GM23338 (cell line): ENCODE data around the gene ADCY7. TPM values are rescaled to one million over a fixed set of nuclear protein-coding genes. Genes with fewer than 3 reads are reported as not detected.

Experiments
- ATAC-seq: fragments of 200-7000 bp; cut with Tn5 transposase; 3 replicates; pipeline ENCODE4 v1.9.1; 2020
- DNase-seq: peaks from one replicate; pipeline ENCODE4 v3.0.0-alpha.2; 2015; ENCODE audit warnings: low spot score
- H2AFZ ChIP-seq: fragments of 200-600 bp; sonication (generic); 2 replicates; pipeline ENCODE4 v1.8.0; 2016; ENCODE audit warnings: antibody characterized with exemption, mild to moderate bottlenecking, moderate library complexity
- H3F3A ChIP-seq: fragments of 200-600 bp; sonication (generic); replicated peaks from 2 replicates; pipeline ENCODE4 v1.8.0; 2017; ENCODE audit warnings: antibody characterized with exemption, mixed run types, low read depth
- H3K27ac ChIP-seq: fragments of 200-600 bp; sonication (generic); 2 replicates; pipeline ENCODE4 v1.6.1; 2016; ENCODE audit warnings: low read depth
- H3K27me3 ChIP-seq: fragments of 200-600 bp; sonication (generic); 2 replicates; pipeline ENCODE4 v1.8.0; 2016; ENCODE audit warnings: mild to moderate bottlenecking, mixed run types, moderate library complexity; ENCODE audit not compliant: insufficient read depth
- H3K36me3 ChIP-seq: fragments of 200-600 bp; sonication (generic); 2 replicates; pipeline ENCODE4 v1.8.0; 2016; ENCODE audit warnings: mild to moderate bottlenecking; ENCODE audit not compliant: insufficient read depth
- H3K4me1 ChIP-seq: fragments of 200-600 bp; sonication (generic); 2 replicates; pipeline ENCODE4 v1.8.0; 2016; ENCODE audit warnings: mild to moderate bottlenecking, moderate library complexity; ENCODE audit not compliant: insufficient read depth
- H3K4me2 ChIP-seq: fragments of 200-600 bp; sonication (generic); 2 replicates; pipeline ENCODE4 v1.7.1; 2017; ENCODE audit warnings: mixed run types
- H3K4me3 ChIP-seq: fragments of 200-600 bp; sonication (generic); 2 replicates; pipeline ENCODE4 v1.6.1; 2016; ENCODE audit warnings: mixed run types
- H3K79me2 ChIP-seq: fragments of 200-600 bp; sonication (generic); replicated peaks from 2 replicates; pipeline ENCODE4 v1.8.0; 2017; ENCODE audit warnings: mild to moderate bottlenecking; ENCODE audit not compliant: insufficient read depth
- H3K9me2 ChIP-seq: fragments of 200-600 bp; sonication (generic); 2 replicates; pipeline ENCODE4 v1.8.0; 2017; ENCODE audit not compliant: insufficient read depth
- H4K20me1 ChIP-seq: fragments of 200-600 bp; sonication (generic); replicated peaks from 2 replicates; pipeline ENCODE4 v1.8.0; 2017; ENCODE audit warnings: mild to moderate bottlenecking; ENCODE audit not compliant: insufficient read depth
- H3K27ac Mint-ChIP-seq: 2 replicates; pipeline ENCODE4 v1.8.0; 2020; ENCODE audit warnings: inconsistent platforms, mild to moderate bottlenecking, moderate library complexity, mixed read lengths
- H3K27me3 Mint-ChIP-seq: 3 replicates; pipeline ENCODE4 v1.8.0; 2022; ENCODE audit warnings: low read depth, mild to moderate bottlenecking, moderate library complexity, mixed read lengths, inconsistent platforms; ENCODE audit not compliant: insufficient read depth, poor library complexity
- H3K36me3 Mint-ChIP-seq: 3 replicates; pipeline ENCODE4 v1.8.0; 2021; ENCODE audit warnings: low read depth, mild to moderate bottlenecking, inconsistent platforms, moderate library complexity, mixed read lengths
- H3K4me1 Mint-ChIP-seq: 3 replicates; pipeline ENCODE4 v1.8.0; 2020; ENCODE audit warnings: mild to moderate bottlenecking, inconsistent platforms, mixed read lengths
- H3K4me3 Mint-ChIP-seq: 3 replicates; pipeline ENCODE4 v1.8.0; 2021; ENCODE audit warnings: moderate library complexity, mild to moderate bottlenecking, inconsistent platforms, mixed read lengths
- H3K9me3 Mint-ChIP-seq: 3 replicates; pipeline ENCODE4 v1.8.0; 2020; ENCODE audit warnings: moderate library complexity, mild to moderate bottlenecking, inconsistent platforms, mixed read lengths
- CREB1 ChIP-seq: fragments of 250-450 bp; sonication (Bioruptor Pico); IDR thresholded peaks from 2 replicates; pipeline ENCODE4 v1.5.0; 2020; ENCODE audit warnings: low read depth, mild to moderate bottlenecking, moderate library complexity
- CTCF ChIP-seq, 2 experiments: fragments of 200-600 bp in 1 of 2; sonication (generic) in 1 of 2; conservative IDR thresholded peaks; 2 replicates each; pipeline versions ENCODE4 v1.5.1 to v1.6.1; 2016 to 2017; ENCODE audit warnings: antibody characterized with exemption in 2 of 2, low read depth in 2 of 2, mild to moderate bottlenecking in 2 of 2, moderate library complexity in 1 of 2
- ETS1 ChIP-seq: IDR thresholded peaks from 2 replicates; pipeline ENCODE4 v1.6.1; 2016; ENCODE audit warnings: antibody characterized with exemption
- EZH2 ChIP-seq: fragments of 200-600 bp; sonication (generic); IDR thresholded peaks from one replicate; pipeline ENCODE4 v1.8.0; 2017; ENCODE audit warnings: antibody characterized with exemption, mild to moderate bottlenecking, low read depth; ENCODE audit not compliant: unreplicated experiment
- EZH2phosphoT487 ChIP-seq: fragments of 200-600 bp; sonication (generic); IDR thresholded peaks from one replicate; pipeline ENCODE4 v1.8.1; 2018; ENCODE audit warnings: antibody characterized with exemption; ENCODE audit not compliant: unreplicated experiment
- JUNB ChIP-seq: IDR thresholded peaks from one replicate; pipeline ENCODE4 v1.6.1; 2016; ENCODE audit warnings: antibody characterized with exemption; ENCODE audit not compliant: unreplicated experiment
- NANOG ChIP-seq: IDR thresholded peaks from 2 replicates; pipeline ENCODE4 v1.6.1; 2016; ENCODE audit warnings: antibody characterized with exemption, borderline replicate concordance
- POLR2AphosphoS5 ChIP-seq: IDR thresholded peaks from 2 replicates; pipeline ENCODE4 v1.6.1; 2016; ENCODE audit warnings: antibody characterized with exemption, low read depth
- REST ChIP-seq: IDR thresholded peaks from one replicate; pipeline ENCODE4 v1.6.1; 2018; ENCODE audit warnings: antibody characterized with exemption; ENCODE audit not compliant: unreplicated experiment
- STAT1 ChIP-seq: IDR thresholded peaks from one replicate; pipeline ENCODE4 v1.6.1; 2016; ENCODE audit warnings: antibody characterized with exemption; ENCODE audit not compliant: unreplicated experiment
- ZNF114 ChIP-seq: fragments of 250-450 bp; sonication (Bioruptor Pico); IDR thresholded peaks from 2 replicates; pipeline ENCODE4 v1.5.0; 2020; ENCODE audit warnings: mild to moderate bottlenecking, moderate library complexity
- ZNF331 ChIP-seq: fragments of 250-450 bp; sonication (Bioruptor Pico); IDR thresholded peaks from 2 replicates; pipeline ENCODE4 v1.5.0; 2020; ENCODE audit warnings: low read depth, mild to moderate bottlenecking, moderate library complexity
- ZNF462 ChIP-seq: fragments of 250-450 bp; sonication (Bioruptor Pico); IDR thresholded peaks from 2 replicates; pipeline ENCODE4 v1.5.0; 2020; ENCODE audit warnings: mild to moderate bottlenecking, moderate library complexity
- polyA plus RNA-seq: library from polyadenylated mRNA; unstranded; fragments of >200 nt; fragmentation: Nextera tagmentation; extraction: Ambion mirVana; gene quantifications from 2 replicates; pipeline ENCODE4 v1.2.1, GENCODE V29; 2016
- total RNA-seq: library from RNA; depleted of rRNA; stranded (reverse); fragments of >200 nt; shearing (Covaris generic); gene quantifications from 2 replicates; pipeline ENCODE4 v1.2.3, GENCODE V29; 2014

The ADCY7 gene
- total and polyA plus RNA-seq, 2 experiments from 2014 or later, result 2.4 to 10.5 TPM

- no peaks in the 10 kb centered on the region for H3K9me2 ChIP-seq
- no peaks in the 10 kb centered on the region for H4K20me1 ChIP-seq
- H3K79me2 ChIP-seq, result no peaks in the 10 kb centered on the region
- H3K9me3 Mint-ChIP-seq, result no peaks in the 10 kb centered on the region
- H3F3A ChIP-seq, result no peaks in the 10 kb centered on the region
- H3K4me1 Mint-ChIP-seq, result peaks cover 14% of the 10 kb centered on the region
- H3K27me3 Mint-ChIP-seq, result peaks cover 12% of the 10 kb centered on the region
- H3K27ac ChIP-seq, result no peak overlapping the region
- H3K27ac Mint-ChIP-seq, result no peak overlapping the region
- H3K4me3 Mint-ChIP-seq, result no peak overlapping the region
- no peaks in the 10 kb centered on the region for H3K36me3 Mint-ChIP-seq
- no peak for DNase-seq
- TF ChIP-seq EZH2 (no peak), JUNB (no peak), ZNF114 (CRISPR knock-in tag) (no peak), STAT1 (no peak), NANOG (no peak), REST (no peak), ETS1 (no peak), ZNF331 (no peak), CREB1 (no peak), CTCF (conservative IDR thresholded peaks at IDR 0.05; ENCODE audit: low read depth in 2 of 2) (no peak), ZNF462 (CRISPR knock-in tag) (no peak), EZH2phosphoT487 (no peak), POLR2AphosphoS5 (no peak)
- ATAC-seq, result no peak
- H3K27me3 ChIP-seq, result no peaks in the 10 kb centered on the region
- H3K4me3 ChIP-seq, result no peak overlapping the region
- peak overlapping the region; percentile 38; the same call in 1 of the 2 replicates for H3K4me2 ChIP-seq
- no peaks in the 10 kb centered on the region for H3K36me3 ChIP-seq
- H3K4me1 ChIP-seq, result peaks cover 7% of the 10 kb centered on the region; the same call in 1 of the 2 replicates
- 0 out of 2 replicates have a peak overlapping the region, but pooled peaks have one; percentile 3 for H2AFZ ChIP-seq
These were observed 525 bp upstream of the ADCY7 start for GRCh38 chr16:50265716-50266336.
